ENCODE results near the gene NFU1.
A peak's percentile ranks its signal among the peaks of the same experiment; 100 is the strongest.

Gene NFU1

DNA sequence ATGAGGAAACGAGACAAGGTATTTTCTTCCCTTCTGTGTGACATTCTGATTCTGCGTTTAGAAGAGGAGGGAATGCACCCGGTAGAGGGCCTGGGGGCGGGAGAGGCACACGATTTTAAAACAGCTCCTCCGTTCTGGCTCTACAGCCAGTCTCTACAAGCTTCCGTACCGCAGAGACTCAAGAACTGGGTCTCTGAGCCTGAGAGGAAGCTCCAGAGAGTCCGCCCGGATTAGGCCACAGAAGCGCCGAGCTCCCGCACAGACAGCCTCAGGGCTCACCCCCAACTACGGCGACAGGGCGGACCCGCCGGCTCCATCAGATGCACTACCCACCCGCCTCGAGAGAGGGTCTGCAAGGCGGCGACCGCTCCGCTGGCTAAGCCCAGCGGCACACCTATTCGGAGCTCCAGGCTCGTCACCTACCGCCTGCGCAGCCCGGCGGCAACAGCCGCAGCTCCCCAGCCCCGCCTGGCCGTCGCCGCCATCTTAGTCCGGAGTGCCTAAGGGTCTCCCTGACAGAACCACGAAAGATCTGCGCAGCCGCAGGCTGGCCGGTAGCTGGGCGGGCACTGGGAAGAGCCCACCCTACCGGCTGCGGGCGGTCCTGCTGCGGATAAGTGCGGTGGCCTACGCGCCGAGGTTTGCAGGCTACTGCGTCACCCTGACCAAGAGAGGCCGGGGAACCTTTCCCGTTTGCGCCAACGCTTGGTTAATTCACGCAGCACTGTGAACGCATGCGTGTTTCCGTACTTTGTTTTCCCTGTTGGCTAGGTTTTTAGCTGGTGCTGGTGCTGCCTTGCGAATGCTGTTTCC lies at the start of gene NFU1:
Gene NFU1, minus strand, starts transcription at position 498 of the 813 bp plus-strand sequence. Its CDS starts 13 bp downstream, at position 485.
- peak; percentile 69 to 81 for DNase-seq

DNA sequence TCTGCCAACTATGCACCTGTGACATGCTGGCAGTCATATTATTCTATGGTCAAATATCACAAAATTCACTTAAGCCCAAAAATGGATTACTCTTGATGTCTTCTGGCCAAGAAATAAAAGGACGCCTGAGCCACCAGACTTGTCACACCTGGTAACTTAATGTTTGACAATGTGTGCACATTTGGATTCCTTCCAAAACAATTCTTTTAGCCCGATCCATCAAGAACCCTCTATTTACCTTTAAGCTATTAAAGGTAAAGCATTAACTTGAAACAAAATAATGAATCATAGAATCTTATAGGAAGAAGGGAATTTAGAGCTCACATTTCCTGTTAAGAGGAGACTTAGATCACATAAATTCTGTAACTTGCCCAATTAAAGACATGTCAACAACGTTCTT lies 46.5 kb upstream of the NFU1 start:
- no peak for DNase-seq

DNA sequence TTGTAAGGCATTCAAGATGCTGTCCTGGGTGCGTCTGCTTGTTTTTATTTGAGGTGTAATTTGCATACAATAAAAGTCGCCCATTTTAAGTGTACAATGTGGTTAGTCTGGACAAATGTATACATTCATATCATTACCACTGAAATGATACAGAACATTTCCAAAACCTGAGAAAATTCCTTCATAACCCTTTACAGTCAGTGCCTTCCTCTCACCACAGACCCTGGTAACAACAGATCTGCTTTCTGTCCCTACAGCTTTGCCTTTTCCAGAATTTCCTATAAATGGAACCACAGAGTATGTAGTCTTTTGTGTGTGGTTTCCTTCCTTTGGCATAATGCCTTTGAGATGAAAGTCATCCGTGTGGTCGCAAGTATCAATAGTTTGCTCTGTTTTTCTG lies 45.8 kb upstream of the NFU1 start:
- no peak for DNase-seq

DNA sequence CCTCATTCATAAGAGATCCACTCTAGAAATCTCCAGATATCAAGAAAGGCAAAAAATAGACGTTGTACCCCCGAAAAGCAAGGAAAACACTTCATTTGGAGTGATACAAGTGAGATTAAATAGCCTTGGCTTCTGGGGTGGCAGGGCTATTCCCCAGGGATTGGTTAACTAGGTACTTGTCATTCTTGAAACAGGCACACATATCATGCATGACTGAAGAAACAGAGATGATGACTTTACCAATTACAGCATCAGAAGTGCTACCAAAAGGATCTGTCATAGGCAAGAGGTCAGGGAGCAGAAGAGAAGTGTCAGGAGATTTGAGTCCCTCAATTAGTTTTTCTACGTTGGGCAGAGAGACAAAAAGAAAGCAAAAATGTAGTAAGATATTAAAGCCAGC lies 45.2 kb upstream of the NFU1 start:
- no peak for DNase-seq

DNA sequence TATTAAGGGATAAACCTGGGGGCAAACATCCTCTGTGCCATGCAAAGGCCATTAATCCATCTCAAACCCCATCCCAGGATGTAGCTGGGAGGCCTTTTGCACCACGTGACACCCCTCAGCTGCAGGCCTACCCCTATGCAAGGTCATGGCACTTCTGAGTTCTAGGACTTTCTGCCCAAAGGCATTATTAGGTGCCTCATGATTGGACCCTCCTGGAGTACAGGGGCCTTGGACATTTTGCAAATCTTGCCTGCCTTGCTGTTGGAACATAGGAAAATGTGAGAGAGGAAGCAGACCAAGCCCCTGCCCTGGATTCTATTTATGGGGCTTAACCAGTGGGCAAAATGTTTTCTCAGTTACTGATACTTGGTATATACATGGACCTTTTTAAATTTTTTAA lies 44.2 kb upstream of the NFU1 start:
- DNase-seq = no peak

DNA sequence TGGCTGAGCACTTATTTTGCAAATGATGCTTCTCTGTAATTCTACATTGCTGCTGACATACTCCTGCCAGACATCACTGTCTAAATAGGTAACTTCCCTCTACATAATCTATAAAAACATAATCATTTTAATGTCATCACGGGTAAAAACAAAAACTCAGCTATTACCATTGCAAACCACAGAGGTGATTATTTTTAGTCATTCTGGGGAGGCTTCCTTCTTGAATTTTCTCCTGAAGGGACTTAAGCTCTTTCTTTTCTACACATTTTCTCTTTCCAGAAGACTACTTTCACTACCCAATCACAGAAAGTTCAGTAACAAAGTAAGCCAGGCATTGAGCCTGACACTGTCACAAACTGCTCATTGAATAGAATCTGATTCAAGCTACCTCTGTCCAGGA lies 40.4 kb upstream of the NFU1 start:
- DNase-seq = no peak

DNA sequence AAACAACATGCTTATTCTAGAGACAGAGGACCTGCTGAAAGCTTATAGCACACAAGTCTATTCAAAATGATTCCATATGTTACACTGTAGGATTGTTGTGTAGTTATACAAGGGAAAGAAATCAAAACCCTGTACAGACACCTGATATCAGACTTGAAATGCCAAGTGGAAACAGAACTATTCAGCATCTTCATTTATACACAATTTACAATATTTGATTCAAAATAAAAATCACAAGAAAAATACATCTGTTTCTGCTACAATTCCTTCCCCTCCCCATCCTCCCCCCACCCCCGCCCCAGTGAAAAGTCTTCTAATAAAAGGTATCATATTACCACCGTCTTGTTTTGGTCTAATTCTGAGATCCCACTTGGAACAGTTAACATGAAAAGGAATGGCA lies 37.5 kb upstream of the NFU1 start:
- DNase-seq = no peak

DNA sequence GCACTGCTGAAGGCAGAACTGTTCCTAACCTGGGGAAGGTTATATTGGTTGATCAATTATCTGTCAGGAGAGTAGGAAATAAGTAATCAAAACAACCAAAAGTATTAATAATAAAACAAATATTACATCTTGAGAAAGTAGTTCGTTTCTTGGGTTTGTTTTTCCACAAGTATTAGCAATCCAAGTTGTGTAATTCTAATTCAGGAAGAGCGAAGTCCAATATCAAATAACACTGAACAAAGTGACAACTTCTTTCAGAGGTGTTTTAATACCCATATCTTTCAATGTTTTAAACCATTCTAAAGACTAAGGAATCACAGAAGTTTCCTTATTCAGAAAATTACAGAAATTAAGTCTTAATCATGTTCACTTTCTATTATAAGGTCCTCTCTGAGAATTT lies 34.6 kb upstream of the NFU1 start:
- DNase-seq = no peak

DNA sequence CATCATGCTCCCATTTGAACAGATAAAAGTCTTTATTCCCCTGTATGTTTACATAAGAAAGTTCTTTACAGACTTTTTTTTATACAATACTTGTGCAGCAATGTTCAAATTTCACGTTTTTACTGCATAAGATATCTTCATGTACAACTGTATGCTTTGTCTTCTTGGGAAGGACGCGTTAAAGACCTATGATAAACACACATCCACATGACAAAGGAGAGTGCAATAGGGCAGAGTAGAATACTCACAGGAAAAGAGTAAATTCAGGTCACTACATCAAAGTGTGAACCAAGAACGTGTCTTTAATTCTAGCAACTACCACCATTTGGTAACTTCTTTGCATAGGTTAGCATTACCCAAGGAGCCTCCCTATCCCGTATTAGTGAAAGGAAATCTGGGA lies 33.7 kb upstream of the NFU1 start:
- DNase-seq = no peak

DNA sequence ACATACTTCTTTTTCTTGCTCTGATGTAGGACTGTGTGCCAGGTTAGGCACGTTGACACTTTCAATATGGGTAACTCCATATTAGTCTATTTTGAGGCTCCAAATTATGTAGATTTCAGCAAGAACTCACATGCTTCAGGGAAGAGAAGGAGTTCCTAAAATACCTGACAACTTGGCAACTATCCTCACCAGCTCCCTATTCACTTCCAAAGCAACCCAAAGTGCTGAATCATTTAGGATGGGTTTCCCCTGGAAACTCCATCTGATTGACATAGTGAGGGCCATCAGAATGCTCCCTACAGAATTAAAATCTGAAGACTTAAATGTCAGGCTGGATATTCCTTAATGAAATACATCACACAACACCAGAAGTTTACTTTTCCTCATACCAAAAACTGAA lies 32.5 kb upstream of the NFU1 start:
- no peak for DNase-seq

DNA sequence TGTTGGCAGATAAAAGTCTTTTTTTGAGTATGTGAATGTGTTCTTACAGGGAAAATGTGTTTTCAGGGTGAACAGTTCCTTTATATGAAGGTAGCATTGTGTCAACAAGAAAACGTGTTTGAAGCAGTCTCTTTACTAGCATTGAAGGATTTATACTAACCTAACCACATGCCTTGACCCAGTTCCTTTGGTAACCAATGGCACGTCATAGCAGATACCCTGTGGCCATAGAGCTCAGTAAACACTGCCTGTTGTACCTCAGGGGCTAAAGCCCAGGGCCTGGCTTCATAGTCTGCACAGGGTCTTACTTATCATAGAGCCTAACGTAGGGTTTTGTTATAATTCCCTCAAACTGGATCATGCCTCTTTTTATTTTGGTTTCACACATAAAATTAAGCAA lies 32.1 kb upstream of the NFU1 start:
- no peak for DNase-seq

DNA sequence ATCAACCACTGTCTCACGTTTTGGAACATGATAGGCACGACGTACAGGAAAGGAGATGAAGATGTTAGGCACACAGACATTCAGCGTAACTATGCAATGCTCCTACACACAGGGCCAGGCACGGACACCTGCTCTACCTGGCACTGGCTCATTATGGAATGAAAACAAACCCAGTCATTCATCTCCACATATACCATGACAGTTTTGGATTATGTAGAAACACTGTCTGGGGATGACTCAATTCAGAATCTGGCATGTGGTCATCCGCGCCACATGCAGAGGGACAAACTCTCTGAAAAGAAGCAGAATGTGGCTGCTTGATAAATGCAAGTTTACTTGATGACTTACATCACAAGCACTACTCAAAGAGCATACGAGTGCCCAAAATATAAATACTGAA lies 29.5 kb upstream of the NFU1 start:
- DNase-seq = no peak

DNA sequence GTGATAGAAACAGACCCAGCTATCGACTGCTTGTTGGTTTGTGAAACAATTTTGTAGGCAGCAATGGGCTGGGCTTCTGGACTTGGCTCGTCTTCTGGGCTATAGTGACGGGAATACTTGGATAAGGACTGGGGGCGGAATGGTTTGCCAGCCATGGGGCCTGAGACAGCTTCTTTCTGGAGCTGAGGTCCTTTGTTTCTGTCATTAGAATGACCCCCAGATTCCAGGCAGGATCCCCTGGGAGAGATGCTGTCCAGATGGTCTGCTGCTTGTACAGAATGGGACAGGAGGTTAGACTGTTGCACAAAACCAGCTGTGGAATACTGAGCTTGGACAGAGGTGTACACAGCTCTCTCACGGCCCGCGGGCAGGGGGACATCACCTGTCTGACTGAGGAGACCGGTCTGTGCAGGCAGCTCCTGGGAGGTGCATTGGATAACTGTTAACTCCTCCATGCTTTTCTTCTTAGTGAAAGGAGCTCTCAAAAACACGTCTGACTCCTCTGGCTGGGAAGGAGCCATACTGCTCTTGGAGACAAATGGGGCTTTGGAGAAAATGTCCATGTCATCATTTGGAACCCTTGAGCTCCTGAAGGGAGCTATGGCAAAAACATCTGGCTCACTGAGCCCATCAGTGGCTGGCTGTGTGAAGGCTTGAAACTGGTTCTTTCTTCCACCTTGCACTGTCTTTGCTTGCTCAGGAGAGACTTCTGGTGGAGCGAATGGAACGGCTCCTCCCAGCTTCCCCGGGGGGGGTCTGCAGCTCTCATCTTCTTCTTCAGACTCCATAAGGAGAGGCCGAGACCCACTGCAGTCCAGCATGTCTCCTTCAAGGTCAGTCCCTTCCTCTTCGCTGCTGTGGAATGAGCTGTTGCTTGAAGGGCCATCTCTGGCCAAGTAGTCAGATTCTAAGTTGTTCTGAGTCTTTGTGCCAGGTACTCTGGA lies 28.6 kb upstream of the NFU1 start:
- DNase-seq = no peak

DNA sequence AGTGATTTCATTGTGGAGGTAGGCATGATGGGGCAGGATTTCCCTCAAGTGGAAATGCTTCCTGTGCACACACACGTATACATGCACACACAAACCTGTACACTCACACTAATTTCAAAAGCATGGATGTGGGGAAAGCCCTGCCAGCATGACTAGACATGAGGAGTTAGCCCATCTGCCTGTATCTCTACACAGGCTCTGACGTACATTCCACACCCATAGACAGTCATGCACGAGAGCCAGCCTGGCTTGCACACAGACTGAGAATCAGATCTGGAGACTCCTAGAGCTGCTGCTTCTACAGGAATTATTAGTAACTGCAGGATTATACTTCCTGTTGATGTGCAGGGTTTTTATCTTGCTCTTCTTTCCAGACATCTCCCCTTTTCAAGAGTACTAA lies 27.3 kb upstream of the NFU1 start:
- DNase-seq = no peak

DNA sequence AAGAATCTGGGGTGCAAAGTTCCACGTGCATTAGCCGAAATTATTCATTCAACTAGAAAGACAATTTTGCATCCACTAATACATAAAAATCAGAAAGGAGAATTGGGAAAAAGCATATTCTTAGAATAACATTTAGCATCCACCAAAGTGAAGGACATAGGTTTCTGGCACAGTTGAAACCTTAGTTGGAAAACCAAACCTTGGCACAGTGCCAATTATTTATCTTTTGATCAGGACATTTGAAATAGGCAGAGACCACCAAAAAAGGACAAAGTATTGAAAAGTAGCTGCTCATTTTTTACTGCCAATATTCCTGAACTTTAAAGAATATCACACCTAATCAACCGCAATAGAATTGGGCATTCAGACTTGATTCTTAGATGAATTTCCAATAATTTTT lies 25.5 kb upstream of the NFU1 start:
- DNase-seq = no peak

DNA sequence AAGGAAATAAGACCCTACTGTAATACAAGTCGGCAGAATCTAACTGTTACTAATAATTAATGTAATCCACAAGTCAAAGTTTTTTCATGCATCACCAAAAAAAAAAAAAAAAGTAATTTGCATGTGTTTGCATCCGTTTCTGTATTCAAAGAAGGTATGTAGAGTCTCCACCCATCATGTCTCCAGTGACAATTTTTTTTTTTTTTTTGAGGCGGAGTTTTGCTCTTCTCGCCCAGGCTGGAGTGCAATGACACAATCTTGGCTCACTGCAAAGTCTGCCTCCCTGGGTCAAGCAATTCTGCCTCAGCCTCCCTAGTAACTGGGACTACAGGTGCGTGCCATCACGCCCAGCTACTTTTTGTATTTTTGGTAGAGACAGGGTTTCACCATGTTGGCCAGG lies 24.2 kb upstream of the NFU1 start:
- no peak for DNase-seq

DNA sequence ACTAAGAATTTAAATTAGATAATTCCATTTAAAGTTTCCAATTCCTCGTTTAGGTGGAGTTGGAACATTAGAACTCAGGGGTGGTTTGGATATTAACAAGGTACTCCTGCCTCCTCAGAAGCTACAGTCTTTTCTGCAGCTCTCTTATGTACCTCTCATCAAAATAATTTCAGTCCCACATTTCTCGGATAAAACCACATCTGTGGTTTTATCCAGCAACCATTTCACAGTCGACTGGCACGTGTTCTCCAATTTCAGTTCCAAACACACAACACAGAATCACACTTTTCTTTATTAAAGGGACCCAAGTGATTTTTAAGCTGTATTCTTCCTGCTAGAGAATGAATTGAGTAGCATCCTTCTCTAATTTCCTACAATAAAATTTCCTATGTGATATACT lies 22.7 kb upstream of the NFU1 start:
- no peak for DNase-seq

DNA sequence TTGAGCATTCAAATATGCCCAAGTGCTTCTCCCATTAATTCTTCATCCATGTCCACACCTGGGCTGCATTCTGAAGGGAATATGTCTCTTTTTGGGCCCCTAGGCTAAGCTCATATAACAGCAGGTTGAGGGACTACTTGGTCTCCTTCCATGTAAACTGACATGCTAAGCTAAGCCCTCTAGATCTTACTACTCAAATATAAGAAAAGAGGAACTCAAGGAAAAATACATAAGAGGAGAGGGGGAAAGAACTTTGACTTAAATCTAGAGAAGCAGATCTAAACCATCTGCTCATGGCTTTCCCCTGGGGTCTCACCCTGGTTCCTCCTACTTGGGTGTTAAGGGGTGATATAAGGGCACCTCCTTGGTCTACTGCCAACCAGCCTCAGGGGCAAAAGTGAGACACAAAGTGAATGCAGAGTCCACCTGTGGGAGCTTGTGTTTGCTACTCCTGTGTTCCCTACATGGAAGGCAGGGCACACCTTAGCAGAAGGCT lies 19.8 kb upstream of the NFU1 start:
- DNase-seq = no peak

DNA sequence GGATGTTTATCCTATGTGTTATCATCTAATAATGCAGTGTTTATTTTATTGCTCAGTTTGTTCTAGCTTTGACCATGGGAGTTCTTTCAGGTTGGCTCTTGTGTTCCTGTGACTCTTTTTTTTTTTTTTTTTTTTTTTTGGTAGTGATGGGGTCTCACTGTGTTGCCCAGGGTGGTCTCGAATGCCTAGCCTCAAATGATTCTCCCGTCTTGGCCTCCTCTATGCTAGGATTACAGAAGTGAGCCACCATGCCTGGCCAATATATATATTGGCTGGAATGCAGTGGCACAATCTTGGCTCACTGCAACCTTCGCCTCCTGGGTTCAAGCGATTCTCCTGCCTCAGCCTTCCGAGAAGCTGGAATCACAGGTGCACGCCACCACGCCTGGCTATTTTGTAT lies 18.9 kb upstream of the NFU1 start:
- DNase-seq = no peak

DNA sequence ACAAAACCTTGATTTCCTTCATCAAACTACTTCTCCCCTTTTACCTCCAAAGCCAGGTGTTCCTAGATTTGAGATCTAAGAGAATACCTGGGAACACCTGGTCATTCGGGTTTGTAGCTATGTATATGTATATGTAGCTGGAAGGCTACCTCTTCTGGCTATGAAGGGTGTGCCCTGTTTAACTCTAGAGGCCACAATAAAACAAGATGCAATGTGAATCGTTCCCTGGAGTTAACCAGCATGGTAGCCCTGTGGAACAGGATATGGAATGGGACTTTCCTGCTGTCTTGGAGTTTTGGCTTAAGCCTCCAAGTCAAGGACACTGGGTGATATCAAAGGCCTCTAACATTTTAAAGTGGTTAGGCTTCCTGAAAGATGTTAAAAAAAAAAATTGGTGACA lies 17.7 kb upstream of the NFU1 start:
- DNase-seq = no peak

DNA sequence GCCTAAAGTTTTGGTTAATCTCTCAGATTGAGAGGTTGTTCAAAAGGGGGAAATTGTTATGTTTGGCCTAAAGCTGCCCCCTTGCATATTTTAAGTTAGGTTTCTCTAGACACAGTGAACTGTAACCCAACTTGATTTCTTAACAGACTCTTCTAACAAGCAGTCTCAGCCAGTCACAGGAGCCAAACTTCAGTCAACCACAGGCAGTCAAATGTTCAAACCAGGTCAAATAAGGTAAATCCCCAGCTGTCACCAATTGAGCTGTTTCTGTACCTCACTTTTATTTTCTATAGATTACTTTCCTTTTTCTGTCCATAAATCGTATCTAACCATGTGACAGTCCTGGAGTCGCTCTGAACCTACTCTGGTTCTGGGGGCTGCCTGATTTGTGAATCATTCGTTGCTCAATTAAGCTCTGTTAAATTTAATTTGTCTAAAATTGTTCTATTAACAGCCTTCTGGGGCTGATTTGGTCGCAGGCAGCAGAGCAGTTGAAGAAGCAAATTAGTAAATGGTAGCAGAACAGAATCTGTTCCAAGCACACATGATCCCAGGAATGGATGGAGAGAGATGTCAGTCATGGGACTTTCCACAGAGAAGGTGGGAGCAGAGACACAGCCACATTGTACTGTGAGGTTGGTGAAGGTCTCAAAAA lies 16.4 kb upstream of the NFU1 start:
- DNase-seq = no peak

DNA sequence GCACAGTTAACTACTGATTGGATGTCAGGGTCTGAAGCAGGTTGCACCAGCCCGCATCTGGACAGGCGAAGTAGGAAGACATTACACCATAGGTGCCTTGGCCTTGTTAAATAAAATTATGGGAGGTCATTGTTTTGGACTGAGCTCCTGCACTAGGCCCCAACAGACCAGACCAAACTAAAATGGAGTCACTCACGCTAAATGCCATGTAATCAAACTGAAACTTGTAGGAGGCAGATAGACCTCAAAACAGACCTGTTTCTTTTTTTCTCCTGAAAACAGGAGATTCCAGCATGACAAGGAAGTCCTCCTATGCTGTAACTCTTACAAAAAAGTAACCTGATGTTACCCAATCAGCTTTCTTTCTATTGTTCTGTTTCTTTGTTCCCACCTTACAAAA lies 15.5 kb upstream of the NFU1 start:
- DNase-seq = no peak

DNA sequence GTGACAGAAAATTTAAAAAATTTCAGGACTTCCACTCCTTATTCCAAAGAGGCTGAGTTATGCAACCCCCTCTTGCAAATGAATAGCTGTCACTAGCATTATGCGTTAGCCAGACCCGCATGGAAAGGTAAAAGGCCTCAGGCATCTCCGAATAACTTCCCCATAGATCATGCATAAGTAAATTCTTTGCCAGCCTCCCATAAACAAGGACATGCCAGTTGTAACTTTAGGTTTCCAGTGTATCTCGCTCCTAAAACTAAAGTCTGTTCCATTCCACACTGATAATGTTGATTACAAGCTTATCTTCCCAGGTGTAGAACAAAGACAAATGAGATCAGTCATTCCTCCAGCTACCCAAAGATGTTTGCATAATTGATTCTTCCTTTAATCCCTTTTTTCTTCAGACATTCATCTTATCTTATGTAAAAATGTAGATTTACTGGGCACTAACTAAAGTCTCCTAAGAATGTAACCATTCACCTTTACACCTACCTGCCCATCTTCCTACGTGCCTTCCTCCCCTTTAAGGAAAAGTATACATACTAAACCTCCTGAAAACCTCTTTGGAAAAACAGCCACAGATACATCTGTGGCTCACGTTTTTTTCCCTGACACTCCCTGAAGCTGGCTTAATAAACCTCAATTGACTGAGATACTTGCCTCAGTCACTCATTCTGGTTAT lies 13.6 kb upstream of the NFU1 start:
- DNase-seq = no peak
